HG03521 (cell line): ENCODE results near the gene ALG8.
"Not testable (repeated sequence)": the region's sequence is repeated elsewhere in the genome, so short reads cannot be mapped to it uniquely, and the experiment has no call there.

Experiments used
- ATAC-seq: cut with Tn5 transposase; IDR thresholded peaks from one replicate; pipeline ENCODE4 v1.9.1; 2021; ENCODE audit warnings: mild to moderate bottlenecking, moderate library complexity; ENCODE audit not compliant: unreplicated experiment

The ALG8 gene

GRCh38 chr11:78109081-78110015, 30.1 kb downstream of the ALG8 start:
- no peak for ATAC-seq

- no peak for ATAC-seq
Measured at GRCh38 chr11:78100676-78101472, 38.6 kb downstream of the ALG8 start.

- ATAC-seq = no peak
Measured at GRCh38 chr11:78100261-78100660, 39.2 kb downstream of the ALG8 start.

GRCh38 chr11:78099666-78100065, 39.8 kb downstream of the ALG8 start:
- no peak for ATAC-seq

DNA sequence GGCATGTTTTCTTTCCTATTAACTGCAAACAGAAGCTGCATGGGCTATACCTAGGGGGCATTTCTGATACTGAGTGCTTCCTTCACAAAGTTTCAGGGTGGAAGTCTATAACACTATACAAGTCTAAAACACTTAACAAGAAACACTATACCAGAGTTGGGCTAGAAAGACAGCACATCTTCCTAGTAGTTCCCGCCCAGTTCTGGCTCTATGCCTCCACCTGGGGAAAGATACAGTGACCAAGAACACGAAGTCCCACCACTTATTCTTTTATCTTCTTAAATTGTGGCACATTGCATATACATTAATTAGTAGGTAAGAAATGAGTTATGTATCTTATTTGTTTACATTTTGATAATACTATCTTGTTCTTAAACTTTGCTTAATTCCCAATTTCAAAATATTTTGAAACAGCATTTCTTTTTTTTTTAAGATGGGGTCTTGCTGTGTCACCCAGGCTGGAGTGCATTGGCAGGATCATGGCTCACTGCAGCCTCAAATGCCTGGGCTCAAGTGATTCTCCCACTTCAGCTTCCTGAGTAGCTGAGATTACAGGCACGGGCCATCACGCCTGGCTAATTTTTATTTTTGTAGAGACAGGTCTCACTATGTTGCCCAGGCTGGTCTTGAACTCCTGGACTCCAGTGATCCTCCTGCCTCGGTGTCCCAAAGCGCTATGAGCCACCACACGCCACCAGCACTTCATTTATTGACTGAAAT, 41.6 kb downstream of the ALG8 start:
- ATAC-seq = no peak

DNA sequence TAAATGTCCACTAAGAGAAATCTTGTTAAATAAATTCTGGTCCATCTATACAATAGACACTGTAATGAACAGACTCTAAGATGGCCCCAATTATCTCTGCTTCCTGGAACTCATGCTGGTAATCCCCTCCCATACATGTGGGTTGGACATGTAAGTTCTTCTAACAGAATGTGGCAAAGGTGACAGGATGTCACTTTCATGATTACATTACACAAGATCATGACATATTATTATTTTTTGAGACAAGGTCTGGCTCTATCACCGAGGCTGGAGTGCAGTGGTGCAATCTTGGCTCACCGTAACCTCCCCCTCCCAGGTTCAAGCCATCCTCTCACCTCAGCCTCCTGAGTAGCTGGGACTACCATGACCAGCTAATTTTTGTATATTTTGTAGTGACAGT, 45.2 kb downstream of the ALG8 start:
- ATAC-seq = no peak

DNA sequence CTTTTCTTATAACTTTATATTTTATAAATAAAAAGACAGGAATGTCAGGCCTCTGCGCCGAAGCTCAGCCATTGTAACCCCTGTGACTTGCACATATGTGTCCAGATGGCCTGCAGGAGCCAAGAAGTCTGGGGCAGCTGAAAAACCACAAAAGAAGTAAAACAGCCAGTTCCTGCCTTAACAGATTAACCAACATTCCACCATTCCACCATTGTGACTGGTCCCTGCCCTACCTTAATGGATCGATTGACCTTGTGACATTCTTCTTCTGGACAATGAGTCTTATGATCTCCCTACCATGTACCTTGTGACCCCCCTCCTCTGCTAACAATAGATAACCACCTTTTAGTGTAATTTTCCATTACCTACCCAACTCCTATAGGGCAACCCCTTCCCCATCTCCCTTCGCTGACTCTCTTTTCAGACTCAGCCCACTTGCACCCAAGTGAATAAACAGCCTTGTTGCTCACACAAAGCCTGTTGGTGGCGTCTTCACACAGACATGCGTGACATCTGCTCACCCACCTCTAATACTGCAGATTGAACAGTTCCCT, 52.8 kb downstream of the ALG8 start:
- not testable (repeated sequence) for ATAC-seq

DNA sequence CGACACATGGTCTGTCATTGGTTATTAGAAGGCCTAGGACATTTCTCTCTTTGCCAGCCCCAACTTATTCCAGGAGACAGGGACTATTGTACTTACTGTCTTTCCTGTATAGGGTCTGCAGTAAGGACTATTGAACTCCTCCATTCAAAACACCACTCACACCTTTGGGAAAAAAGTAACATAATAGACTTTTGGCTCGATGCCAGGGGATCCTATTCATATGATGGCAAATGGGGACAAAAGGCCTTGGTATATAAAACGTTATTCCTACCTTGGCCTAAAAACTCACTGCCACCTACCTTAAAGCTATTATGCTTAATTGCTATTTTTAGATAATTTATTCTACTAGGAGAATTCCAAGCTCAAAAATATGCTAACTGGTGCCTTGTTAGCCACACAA, 53.5 kb downstream of the ALG8 start:
- ATAC-seq = no peak

- ATAC-seq = not testable (repeated sequence)
Measured at GRCh38 chr11:78084506-78084905, 54.9 kb downstream of the ALG8 start.

- no peak for ATAC-seq
Measured at GRCh38 chr11:78083021-78083420, 56.4 kb downstream of the ALG8 start.

DNA sequence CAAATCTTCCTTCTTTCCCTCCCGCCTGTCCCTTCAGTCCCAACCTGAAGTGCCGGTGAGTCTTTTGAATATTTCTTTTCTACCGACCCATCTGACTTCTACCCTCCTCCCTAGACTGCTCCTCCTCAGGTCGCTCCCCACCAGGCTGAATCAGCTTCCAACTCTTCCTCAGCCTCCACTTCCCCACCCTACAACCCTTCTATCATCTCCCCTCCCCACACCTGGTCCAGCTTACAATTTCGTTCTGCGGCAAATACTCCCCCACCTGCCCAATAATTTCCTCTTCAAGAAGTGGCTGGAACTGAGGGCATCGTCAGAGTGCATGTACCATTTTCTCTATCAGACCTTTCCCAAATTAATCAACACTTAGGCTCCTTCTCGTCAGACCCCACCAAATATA, 57.3 kb downstream of the ALG8 start:
- ATAC-seq = no peak

DNA sequence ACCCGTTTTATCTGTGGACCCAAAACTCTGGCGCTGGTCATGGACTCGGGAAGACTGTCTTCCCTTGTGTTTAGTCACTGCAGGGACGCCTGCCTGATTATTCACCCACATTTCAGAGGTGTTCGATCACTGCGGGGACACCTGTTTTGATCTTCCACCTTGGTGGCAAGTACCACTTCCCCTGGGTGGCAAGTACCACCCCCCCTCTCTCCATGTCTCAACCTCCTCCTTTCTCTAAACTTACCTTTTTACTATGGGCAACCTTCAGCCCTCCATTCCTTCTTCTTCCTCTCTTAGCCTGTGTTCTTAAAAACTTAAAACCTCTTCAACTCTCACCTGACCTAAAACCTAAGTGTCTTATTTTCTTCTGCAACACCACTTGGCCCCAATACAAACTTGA, 57.8 kb downstream of the ALG8 start:
- no peak for ATAC-seq

DNA sequence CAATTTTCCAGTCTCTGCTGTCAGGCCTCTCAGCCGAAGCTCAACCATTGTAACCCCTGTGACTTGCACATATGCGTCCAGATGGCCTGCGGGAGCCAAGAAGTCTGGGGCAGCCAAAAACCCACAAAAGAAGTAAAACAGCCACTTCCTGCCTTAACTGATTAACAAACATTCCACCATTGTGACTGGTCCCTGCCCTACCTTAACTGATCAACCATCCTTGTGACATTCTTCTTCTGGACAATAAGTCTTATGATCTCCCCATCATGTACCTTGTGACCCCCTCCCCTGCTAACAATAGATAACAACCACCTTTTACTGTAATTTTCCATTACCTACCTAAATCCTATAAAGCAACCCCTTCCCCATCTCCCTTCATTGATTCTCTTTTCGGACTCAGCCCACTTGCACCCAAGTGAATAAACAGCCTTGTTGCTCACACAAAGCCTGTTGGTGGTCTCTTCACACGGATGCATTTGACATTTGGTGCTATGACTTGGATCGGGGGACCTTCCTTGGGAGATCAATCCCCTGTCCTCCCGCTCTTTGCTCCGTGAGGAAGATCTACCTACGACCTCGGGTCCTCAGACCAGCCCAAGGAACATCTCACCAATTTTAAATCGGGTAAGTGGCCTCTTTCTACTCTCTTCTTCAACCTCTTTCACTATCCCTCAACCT, 58.5 kb downstream of the ALG8 start:
- ATAC-seq = no peak

DNA sequence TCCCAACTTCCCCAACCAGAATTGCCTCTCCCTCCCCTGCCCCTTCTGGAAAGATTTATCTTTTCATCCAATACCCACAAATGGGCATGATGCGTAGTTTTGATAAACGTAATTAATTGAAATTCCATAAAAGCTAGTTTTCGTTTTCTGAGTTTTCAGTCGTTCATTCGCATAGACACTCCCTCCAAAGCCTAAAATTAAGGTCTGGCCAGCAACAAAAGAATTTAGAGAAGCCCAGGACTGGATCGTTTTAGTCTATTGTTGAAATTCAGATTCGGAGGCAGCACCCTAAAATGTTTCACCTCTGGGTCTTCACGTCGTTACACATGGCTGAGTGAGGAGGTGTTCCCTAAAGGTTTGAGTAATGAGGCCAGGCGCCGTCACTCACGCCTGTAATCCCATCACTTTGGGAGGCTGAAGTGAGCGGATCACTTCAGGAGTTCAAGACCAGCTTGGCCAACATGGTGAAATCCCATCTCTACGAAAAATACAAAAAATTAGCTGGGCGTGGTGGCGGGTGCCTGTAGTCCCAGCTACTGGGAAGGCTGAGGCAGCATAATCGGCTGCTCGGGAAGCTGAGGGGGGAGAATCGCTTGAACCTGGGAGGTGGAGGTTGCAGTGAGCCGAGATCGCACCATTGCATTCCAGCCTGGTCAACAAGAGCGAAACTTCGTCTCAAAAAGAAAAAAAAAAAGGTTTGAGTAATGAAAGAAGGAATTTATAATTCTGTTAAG, 59.2 kb downstream of the ALG8 start:
- no peak for ATAC-seq

DNA sequence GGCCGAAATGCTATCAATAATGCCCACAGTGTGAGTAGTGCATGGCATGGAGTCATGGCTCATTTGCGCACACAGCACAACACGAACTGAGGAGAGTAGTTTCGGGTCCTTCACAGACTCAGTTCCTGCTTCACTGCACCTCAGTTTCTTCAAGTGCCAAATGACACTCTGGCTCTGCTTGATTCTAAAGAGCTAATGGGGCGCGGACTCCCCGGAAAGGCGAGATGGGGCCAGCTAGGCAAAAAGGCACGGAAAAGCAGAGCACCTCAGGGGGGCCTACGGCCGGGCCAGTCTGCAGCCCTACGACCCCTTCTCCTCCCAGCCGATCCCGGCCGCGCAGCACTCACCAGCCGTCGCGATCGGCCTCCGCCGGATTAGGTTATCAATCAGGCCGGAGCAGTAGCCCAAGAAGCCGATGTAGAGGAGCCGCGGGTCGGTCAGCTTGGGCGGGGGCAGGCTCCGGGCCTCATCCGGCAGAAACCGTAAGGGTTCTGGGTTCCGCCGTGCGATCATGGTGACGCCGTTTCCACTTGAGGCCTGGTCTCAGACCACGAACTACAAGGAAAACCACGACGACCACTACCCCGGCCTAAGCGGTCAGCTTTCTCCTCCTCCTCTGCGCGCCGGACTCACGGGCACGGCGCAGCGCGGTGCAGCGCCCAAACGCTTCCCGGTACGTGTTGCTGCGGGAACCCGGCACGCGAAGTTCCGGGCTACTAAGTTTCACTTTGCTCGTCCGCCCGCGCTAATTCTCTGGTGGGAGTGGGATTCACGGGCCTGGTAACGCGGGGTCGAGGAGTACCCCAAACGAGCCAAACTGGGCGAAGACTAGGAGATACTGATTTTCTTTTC, 60.0 kb downstream of the ALG8 start, which contains the start of gene NDUFC2:
Gene NDUFC2 (minus strand): TSS at position 631 of the 852 bp plus-strand sequence. CDS start 118 bp downstream, at position 513.
- peak; percentile 72 for ATAC-seq

- ATAC-seq = no peak
Measured at GRCh38 chr11:78078218-78079167, 60.9 kb downstream of the ALG8 start.

GRCh38 chr11:78077592-78077991, 61.8 kb downstream of the ALG8 start:
- not testable (repeated sequence) for ATAC-seq
